GM21717 (cell line): ENCODE measurements around the gene ZFP28.

ENCODE experiments used
- ATAC-seq: cut with Tn5 transposase; IDR thresholded peaks from one replicate; pipeline ENCODE4 v1.9.1; 2021; ENCODE audit warnings: mild to moderate bottlenecking, moderate library complexity; ENCODE audit not compliant: unreplicated experiment

ZFP28 gene

GRCh38 chr19:56538761-56539263, at the start of gene ZFP28:
ZFP28 (plus strand) TSS chr19:56538948; CDS start chr19:56539019, 71 bp downstream.
- ATAC-seq: peak; percentile 43

DNA sequence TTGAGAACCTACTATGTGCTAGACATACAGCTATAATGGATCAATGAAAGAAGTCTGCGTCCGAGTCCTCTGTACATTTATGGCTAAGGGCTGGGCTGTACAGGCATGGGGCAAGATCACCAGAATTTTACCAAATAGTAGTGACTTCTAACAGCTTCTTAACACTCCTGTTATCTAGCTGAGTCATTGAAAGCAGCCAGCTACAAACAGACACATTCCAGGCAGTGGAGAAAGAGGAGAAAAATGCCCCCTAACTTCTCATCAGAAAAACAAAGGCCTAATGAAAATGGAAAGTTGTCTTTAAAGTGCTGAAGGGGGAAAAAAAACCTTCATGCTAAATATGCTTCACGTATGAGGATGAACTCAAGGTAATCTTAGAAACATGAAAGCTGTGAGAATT, 47.3 kb upstream of the ZFP28 start:
- no peak for ATAC-seq

DNA sequence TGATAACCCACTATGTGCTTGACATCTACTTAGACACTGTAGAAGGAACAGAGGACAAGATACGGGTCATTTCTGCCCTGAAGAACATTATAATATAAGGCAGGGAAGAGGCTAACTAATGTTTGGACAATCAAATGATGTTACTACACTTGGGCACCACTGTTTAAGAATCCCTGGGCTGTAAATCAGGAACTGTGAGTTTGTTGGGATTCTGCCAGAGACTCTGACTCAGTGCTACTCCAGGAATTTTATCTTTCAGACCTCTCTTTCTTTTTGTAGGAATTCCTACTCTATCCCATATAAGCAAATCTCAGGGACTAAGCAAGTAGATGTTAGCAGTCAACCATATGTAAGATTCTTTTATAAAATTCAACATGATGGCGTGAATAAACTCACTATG, 34.2 kb upstream of the ZFP28 start:
- no peak for ATAC-seq

- no peak for ATAC-seq
Measured at GRCh38 chr19:56507446-56508289, 31.1 kb upstream of the ZFP28 start, which contains the start of gene ZNF471. ZNF471 (plus strand) TSS chr19:56507855; CDS start chr19:56511572, 3,717 bp downstream.

DNA sequence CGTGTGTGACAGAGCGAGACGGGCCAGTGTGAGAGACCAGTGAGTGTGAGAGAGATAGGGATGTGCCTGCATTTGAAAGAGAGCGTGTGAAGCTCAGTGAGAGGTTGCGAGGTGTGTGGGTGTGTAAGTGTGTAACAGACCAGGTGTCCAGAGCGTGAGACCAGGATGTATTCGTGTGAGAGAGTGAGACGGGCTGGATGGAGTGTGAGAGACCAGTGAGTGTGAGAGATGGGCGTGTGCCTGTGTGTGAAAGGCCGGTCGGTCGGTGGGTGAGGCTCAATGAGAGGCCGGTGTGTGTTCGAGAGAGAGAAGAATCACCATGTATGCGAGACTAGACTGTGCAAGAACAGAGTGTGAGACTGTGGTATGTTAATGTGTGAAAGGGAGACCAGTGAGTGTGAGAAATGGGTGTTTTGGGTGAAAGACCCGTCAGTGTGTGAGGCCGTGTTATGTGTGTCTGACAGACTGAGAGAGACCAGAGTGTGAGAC, 30.4 kb upstream of the ZFP28 start:
- ATAC-seq: no peak

- no peak for ATAC-seq
Measured at GRCh38 chr19:56525214-56525860, 13.4 kb upstream of the ZFP28 start.

DNA sequence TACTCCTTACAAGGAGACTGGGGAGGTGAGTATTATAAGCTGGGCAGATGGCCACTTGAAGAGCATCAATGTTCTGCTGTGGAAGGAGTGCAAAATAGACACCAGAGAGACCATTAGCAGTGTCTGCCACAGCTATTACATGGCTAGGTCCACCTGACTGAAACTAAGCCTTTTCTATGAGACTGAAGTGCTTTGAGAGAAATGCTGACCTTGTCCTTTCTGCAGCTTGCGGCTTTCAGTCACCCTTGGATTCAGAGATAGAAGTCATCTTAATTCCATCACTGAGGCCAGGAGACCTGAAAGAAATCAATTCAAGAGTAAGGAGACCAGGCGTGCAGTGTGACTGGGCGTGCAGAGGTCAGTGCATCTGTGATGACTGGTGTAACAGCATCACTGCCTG, 1.3 kb upstream of the ZFP28 start:
- ATAC-seq: no peak

DNA sequence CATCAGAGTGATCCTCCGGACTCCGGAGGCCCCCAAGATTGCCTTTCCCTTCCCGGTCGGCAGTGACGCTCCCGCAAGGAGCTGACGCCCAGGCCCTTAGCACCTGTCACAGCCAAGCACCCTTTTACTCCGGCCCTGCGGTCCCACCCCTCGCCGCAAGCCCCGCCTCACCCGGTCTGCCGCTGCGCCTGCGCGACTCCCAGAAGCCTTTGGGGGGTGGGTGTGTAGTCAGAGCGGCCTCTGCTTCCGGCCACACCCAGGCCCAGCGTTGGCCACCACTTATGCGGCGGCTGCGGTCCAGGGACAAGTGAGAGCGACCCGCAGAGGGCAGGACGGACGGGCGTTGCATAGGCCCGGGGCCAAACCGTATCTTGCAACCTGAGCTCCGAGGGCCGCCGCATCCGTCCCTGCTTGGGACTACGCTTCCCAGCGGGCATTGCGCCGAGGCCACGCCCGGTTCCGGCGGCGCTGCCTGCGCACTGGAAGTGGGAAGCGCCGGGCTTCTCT, 441 bp upstream of the ZFP28 start:
- ATAC-seq: peak; percentile 85

DNA sequence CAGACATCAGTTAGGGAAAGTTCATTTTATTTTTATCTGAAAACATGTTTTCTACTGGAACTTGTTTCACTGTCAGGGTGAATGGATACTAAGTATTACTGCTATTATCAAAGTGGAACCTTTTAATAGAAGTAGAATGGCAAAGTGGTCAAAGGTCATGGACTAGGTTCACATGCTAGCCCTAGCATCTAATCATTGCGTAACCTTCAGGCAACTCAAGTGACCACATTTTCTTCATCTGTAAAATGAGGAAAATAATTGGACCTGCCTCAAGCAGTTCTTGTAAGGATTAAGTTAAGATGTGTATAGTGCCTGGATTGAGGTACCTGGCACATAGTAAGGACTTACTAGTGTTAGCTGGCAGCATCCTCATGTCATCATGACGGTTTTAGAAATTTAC, 5.0 kb downstream of the ZFP28 start:
- no peak for ATAC-seq

DNA sequence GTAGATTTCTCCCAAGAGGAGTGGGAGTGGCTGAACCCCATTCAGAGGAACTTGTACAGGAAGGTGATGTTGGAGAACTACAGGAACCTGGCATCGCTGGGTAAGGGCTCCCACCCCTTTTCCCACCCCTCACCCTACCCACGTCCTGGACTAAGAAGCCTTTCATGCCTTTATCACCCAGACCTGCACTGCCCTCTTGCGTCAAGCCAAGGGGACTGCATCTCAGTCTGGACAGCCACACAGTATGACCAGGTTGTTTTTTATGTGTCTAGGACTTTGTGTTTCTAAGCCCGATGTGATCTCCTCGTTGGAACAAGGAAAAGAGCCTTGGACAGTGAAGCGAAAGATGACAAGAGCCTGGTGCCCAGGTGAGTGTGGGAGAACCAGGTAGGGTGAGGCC, 8.8 kb downstream of the ZFP28 start:
- ATAC-seq: no peak

- ATAC-seq: no peak
Measured at GRCh38 chr19:56554272-56554869, 15.6 kb downstream of the ZFP28 start.

- no peak for ATAC-seq
Measured at GRCh38 chr19:56562766-56563165, 24.0 kb downstream of the ZFP28 start.

- peak; percentile 27 for ATAC-seq
Measured at GRCh38 chr19:56566904-56567273, 28.1 kb downstream of the ZFP28 start.

DNA sequence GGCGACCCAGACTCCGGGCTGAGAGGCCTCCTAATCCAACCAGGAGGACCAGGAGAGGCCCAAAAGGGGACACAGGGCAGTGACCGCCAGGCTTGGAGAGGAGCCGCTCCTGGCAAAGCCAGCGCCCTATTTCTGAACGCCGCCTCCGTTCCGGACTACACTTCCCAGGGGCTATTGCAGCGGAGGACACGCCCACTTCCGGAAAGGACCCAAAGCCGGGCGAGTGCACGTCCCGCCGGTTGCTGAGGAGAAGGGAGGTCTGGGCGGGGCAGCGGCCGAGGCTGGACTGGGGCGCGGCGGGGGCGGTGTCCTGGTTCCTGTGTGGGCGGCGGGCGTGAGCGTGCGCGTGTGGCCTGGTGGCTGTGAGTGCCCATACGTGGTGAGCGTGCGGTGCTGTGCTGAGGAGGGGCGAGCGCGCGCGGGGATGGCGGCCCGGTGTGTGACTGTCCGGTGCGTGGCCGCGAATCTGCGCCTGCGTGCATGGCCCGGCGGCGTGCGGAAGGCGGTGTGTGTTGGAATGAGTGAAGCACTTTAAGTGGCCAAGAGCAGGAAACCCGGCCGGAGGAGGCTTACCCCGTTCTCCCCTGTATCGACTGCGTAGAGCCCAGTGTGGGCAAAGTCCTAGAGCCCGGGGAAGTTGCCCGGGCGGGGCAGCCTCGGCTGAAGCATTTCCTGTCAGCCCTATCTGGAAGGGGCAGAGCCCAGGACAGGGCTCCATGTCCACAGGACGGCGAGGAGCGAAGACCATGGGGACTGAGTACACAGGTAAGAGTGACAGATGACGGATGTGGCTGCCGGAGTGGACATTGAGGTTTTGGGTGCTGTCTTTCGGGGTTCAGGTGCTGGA, 28.7 kb downstream of the ZFP28 start, which contains the start of gene ZNF470:
Gene ZNF470 (plus strand): TSS at position 195 of the 847 bp plus-strand sequence. CDS start 2,844 bp downstream, outside the sequence.
- peak; percentile 95 for ATAC-seq

DNA sequence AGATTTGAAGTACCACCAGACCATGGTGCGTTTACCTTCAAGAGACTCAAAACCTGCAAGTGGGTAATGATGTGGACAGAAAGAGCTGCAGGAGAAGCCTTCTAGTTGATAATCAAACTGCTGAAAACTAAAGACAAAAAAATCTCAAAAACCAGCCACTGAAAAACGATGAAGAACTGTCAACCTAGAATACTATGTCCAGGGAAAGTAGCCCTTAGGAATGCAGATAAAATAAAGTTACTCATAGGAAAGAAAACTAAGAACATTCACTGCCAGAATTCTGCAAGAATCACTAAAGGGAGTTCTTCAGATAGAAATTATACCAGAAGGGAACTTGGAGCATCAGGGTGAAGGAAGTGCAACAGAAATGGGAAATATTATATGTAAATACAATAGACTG, 33.8 kb downstream of the ZFP28 start:
- no peak for ATAC-seq

DNA sequence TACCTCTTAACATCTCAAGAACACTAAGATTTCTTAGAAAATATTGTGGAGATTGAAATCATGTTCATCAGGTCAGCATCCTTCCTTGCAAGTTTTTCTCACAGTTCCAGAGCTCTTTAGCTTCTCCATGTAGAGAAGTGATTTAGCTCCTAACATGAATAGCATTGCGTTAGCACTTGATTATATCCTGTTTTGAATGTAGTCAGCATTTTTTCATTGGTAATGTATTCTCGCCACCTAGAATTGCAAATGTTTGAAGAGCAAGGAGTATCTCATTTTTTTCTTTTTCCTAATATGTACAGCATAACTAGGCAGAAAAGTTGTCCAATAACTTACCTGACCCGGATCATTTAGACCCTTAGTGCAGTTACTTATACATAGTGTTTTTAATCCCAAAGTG, 35.2 kb downstream of the ZFP28 start:
- no peak for ATAC-seq

DNA sequence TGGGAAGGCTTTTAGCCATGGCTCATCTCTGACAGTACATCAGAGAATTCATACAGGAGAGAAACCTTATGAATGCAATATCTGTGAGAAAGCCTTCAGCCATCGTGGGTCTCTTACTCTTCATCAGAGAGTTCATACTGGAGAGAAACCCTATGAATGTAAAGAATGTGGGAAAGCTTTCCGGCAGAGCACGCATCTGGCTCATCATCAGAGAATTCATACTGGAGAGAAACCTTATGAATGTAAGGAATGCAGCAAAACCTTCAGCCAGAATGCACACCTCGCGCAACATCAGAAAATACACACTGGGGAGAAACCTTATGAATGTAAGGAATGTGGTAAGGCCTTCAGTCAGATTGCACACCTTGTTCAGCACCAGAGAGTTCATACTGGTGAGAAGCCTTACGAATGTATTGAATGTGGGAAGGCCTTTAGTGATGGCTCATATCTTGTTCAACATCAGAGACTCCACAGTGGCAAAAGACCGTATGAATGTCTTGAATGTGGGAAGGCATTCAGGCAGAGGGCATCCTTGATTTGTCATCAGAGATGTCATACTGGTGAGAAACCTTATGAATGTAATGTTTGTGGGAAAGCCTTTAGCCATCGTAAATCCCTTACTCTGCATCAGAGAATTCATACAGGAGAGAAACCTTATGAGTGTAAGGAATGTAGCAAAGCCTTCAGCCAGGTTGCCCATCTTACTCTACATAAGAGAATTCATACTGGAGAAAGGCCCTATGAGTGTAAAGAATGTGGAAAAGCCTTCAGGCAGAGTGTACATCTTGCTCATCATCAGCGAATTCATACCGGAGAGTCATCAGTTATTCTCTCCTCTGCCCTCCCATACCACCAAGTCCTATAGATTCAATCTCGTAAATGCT, 39.2 kb downstream of the ZFP28 start:
- ATAC-seq: no peak

DNA sequence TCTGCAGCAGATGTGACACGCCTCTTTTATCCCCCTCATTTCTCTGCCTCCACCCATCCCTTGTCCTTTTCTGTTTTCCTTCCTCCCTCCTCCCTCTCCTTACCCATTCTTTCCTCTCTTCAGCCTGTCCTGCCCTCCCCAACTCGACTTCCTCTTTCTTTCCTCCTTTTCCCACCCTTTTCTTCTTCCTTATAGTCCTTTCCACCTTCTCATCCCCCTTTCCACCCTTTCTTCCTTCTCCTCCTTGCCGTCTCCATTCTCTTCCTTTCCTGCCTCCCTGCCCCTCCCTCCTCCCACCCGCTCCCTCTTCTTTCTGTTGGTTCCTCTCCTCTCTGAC, 55.7 kb downstream of the ZFP28 start:
- ATAC-seq: no peak

- peak; percentile 82 for ATAC-seq
Measured at GRCh38 chr19:56594783-56595547, 56.2 kb downstream of the ZFP28 start, which contains the start of gene ZNF71. ZNF71 (plus strand) TSS chr19:56595302; CDS start chr19:56601559, 6,257 bp downstream.
